Rectal smooth muscle tissue (tissue), 1 donor: ENCODE results near the gene AHRR.

Experiments used
- H3K27ac ChIP-seq: one replicate; pipeline ENCODE4 v1.7.0; 2013; ENCODE audit warnings: low read depth, low read length, inconsistent platforms
- H3K27me3 ChIP-seq: one replicate; pipeline ENCODE4 v1.7.0; 2013; ENCODE audit warnings: low read length; ENCODE audit not compliant: control insufficient read depth, insufficient read depth
- H3K36me3 ChIP-seq: one replicate; pipeline ENCODE4 v1.7.0; 2013; ENCODE audit warnings: low read length; ENCODE audit not compliant: control insufficient read depth, insufficient read depth
- H3K4me1 ChIP-seq: one replicate; pipeline ENCODE4 v1.7.0; 2013; ENCODE audit warnings: low read length; ENCODE audit not compliant: control insufficient read depth, insufficient read depth
- H3K4me3 ChIP-seq: one replicate; pipeline ENCODE4 v1.7.0; 2013; ENCODE audit warnings: low read length
- H3K9ac ChIP-seq: one replicate; pipeline ENCODE4 v1.7.0; 2013; ENCODE audit warnings: low read length

Gene AHRR

GRCh38 chr5:446883-447263 lies 125.4 kb downstream of the AHRR start:
- Histone ChIP-seq H3K4me1 (peaks cover 9% of the 10 kb centered on the region), H3K27me3 (no peaks in the 10 kb centered on the region), H3K4me3 (no peak overlapping the region), H3K36me3 (peaks cover 28% of the 10 kb centered on the region), H3K27ac (no peak overlapping the region), H3K9ac (no peak overlapping the region)

GRCh38 chr5:447501-447900 lies 126.0 kb downstream of the AHRR start:
- no peak overlapping the region for H3K9ac ChIP-seq
- no peak overlapping the region for H3K27ac ChIP-seq
- peaks cover 30% of the 10 kb centered on the region for H3K36me3 ChIP-seq

GRCh38 chr5:448061-448765 lies 126.7 kb downstream of the AHRR start:
- H3K36me3 ChIP-seq = peaks cover 35% of the 10 kb centered on the region
- H3K27me3 ChIP-seq = no peaks in the 10 kb centered on the region
- no peak overlapping the region for H3K9ac ChIP-seq
- H3K27ac ChIP-seq = no peak overlapping the region
- H3K4me3 ChIP-seq = no peak overlapping the region
- H3K4me1 ChIP-seq = peaks cover 3% of the 10 kb centered on the region

More at GRCh38 chr5:447501-447900, 126.0 kb downstream of the AHRR start:
- H3K4me3 ChIP-seq = no peak overlapping the region
- H3K27me3 ChIP-seq = no peaks in the 10 kb centered on the region
- peaks cover 3% of the 10 kb centered on the region for H3K4me1 ChIP-seq

GRCh38 chr5:448766-449090 lies 127.2 kb downstream of the AHRR start:
- no peak overlapping the region for H3K4me3 ChIP-seq
- no peak overlapping the region for H3K9ac ChIP-seq
- H3K27me3 ChIP-seq = no peaks in the 10 kb centered on the region
- H3K27ac ChIP-seq = no peak overlapping the region
- peaks cover 1% of the 10 kb centered on the region for H3K4me1 ChIP-seq
- peaks cover 40% of the 10 kb centered on the region for H3K36me3 ChIP-seq

GRCh38 chr5:449151-449550 lies 127.6 kb downstream of the AHRR start:
- no peak overlapping the region for H3K4me3 ChIP-seq
- no peak overlapping the region for H3K27ac ChIP-seq
- H3K36me3 ChIP-seq = peaks cover 45% of the 10 kb centered on the region
- no peaks in the 10 kb centered on the region for H3K4me1 ChIP-seq
- H3K9ac ChIP-seq = no peak overlapping the region
- no peaks in the 10 kb centered on the region for H3K27me3 ChIP-seq

- H3K4me1 ChIP-seq = no peaks in the 10 kb centered on the region
- H3K27me3 ChIP-seq = no peaks in the 10 kb centered on the region
- no peak overlapping the region for H3K27ac ChIP-seq
- peaks cover 50% of the 10 kb centered on the region for H3K36me3 ChIP-seq
- H3K4me3 ChIP-seq = no peak overlapping the region
- H3K9ac ChIP-seq = no peak overlapping the region
These were observed 130.3 kb downstream of the AHRR start for GRCh38 chr5:451587-452458.

GRCh38 chr5:452978-453710 lies 131.6 kb downstream of the AHRR start:
- no peaks in the 10 kb centered on the region for H3K4me1 ChIP-seq
- H3K9ac ChIP-seq = no peak overlapping the region
- no peaks in the 10 kb centered on the region for H3K27me3 ChIP-seq
- peaks cover 42% of the 10 kb centered on the region for H3K36me3 ChIP-seq
- H3K27ac ChIP-seq = no peak overlapping the region
- no peak overlapping the region for H3K4me3 ChIP-seq

GRCh38 chr5:453725-454481 lies 132.4 kb downstream of the AHRR start:
- Histone ChIP-seq H3K27me3 (no peaks in the 10 kb centered on the region), H3K36me3 (peaks cover 36% of the 10 kb centered on the region), H3K4me1 (no peaks in the 10 kb centered on the region), H3K27ac (no peak overlapping the region), H3K4me3 (no peak overlapping the region), H3K9ac (no peak overlapping the region)

GRCh38 chr5:454936-455335 lies 133.4 kb downstream of the AHRR start:
- Histone ChIP-seq H3K36me3 (peaks cover 37% of the 10 kb centered on the region), H3K4me1 (no peaks in the 10 kb centered on the region), H3K9ac (no peak overlapping the region), H3K4me3 (no peak overlapping the region), H3K27me3 (no peaks in the 10 kb centered on the region), H3K27ac (no peak overlapping the region)

GRCh38 chr5:455806-456205 lies 134.3 kb downstream of the AHRR start:
- Histone ChIP-seq H3K27me3 (no peaks in the 10 kb centered on the region), H3K36me3 (peaks cover 42% of the 10 kb centered on the region), H3K9ac (no peak overlapping the region), H3K4me1 (no peaks in the 10 kb centered on the region), H3K4me3 (no peak overlapping the region), H3K27ac (no peak overlapping the region)

GRCh38 chr5:456351-457194 lies 135.1 kb downstream of the AHRR start:
- Histone ChIP-seq H3K9ac (no peak overlapping the region), H3K36me3 (peaks cover 42% of the 10 kb centered on the region), H3K4me1 (no peaks in the 10 kb centered on the region), H3K27ac (no peak overlapping the region), H3K27me3 (no peaks in the 10 kb centered on the region), H3K4me3 (no peak overlapping the region)
